Activated naive CD8-positive, alpha-beta T cell (primary cell): ENCODE results near the gene N4BP2L2.
"Not testable (repeated sequence)": the region's sequence is repeated elsewhere in the genome, so short reads cannot be mapped to it uniquely, and the experiment has no call there.

ENCODE experiments used
- H3K27ac Mint-ChIP-seq: one replicate; pipeline ENCODE4 v1.8.0; 2021; ENCODE audit warnings: mixed read lengths
- H3K27me3 Mint-ChIP-seq: one replicate; pipeline ENCODE4 v1.8.0; 2021; ENCODE audit warnings: mixed read lengths
- H3K36me3 Mint-ChIP-seq: one replicate; pipeline ENCODE4 v1.8.0; 2021; ENCODE audit warnings: mixed read lengths
- H3K4me1 Mint-ChIP-seq: one replicate; pipeline ENCODE4 v1.8.0; 2021; ENCODE audit warnings: low read depth, mixed read lengths
- H3K4me3 Mint-ChIP-seq: one replicate; pipeline ENCODE4 v1.8.0; 2021; ENCODE audit warnings: mild to moderate bottlenecking, mixed read lengths
- H3K9me3 Mint-ChIP-seq: one replicate; pipeline ENCODE4 v1.8.0; 2021; ENCODE audit warnings: low read depth, mixed read lengths

N4BP2L2 gene

GRCh38 chr13:32538621-32539246 is at the start of gene N4BP2L2:
Gene N4BP2L2, minus strand, starts transcription at chr13:32538795. Its CDS starts 1,768 bp downstream, at chr13:32537027.
- H3K27me3 Mint-ChIP-seq: peaks cover 2% of the 10 kb centered on the region
- no peaks in the 10 kb centered on the region for H3K9me3 Mint-ChIP-seq
- peaks cover 18% of the 10 kb centered on the region for H3K36me3 Mint-ChIP-seq
- peak within 1 kb of the TSS; percentile 98 for H3K4me3 Mint-ChIP-seq
- H3K27ac Mint-ChIP-seq: peak within 1 kb of the TSS; percentile 99
- H3K4me1 Mint-ChIP-seq: peaks cover 41% of the 10 kb centered on the region

GRCh38 chr13:32587811-32588170 is 49.2 kb upstream of the N4BP2L2 start:
- Mint-ChIP-seq H3K9me3 (no peaks in the 10 kb centered on the region), H3K4me1 (peaks cover 56% of the 10 kb centered on the region), H3K36me3 (no peaks in the 10 kb centered on the region), H3K27me3 (no peaks in the 10 kb centered on the region), H3K27ac (peak overlapping the region; percentile 91), H3K4me3 (peak overlapping the region; percentile 97)

- Mint-ChIP-seq H3K4me3 (peak overlapping the region; percentile 97), H3K36me3 (no peaks in the 10 kb centered on the region), H3K27me3 (no peaks in the 10 kb centered on the region), H3K4me1 (peaks cover 51% of the 10 kb centered on the region), H3K9me3 (no peaks in the 10 kb centered on the region), H3K27ac (peak overlapping the region; percentile 91)
These were observed 48.6 kb upstream of the N4BP2L2 start for GRCh38 chr13:32587011-32587810.

- peak within 1 kb of the TSS; percentile 91 for H3K27ac Mint-ChIP-seq
- H3K9me3 Mint-ChIP-seq: no peaks in the 10 kb centered on the region
These were observed 47.7 kb upstream of the N4BP2L2 start, which contains the start of gene PDS5B for GRCh38 chr13:32586080-32586900. Gene PDS5B, plus strand, starts transcription at chr13:32586452. Its CDS starts 62,321 bp downstream, at chr13:32648773.

GRCh38 chr13:32585550-32586079 is 47.0 kb upstream of the N4BP2L2 start:
- no peaks in the 10 kb centered on the region for H3K36me3 Mint-ChIP-seq
- H3K27ac Mint-ChIP-seq: peak overlapping the region; percentile 81
- peaks cover 43% of the 10 kb centered on the region for H3K4me1 Mint-ChIP-seq
- peak overlapping the region; percentile 90 for H3K4me3 Mint-ChIP-seq
- H3K9me3 Mint-ChIP-seq: no peaks in the 10 kb centered on the region
- H3K27me3 Mint-ChIP-seq: no peaks in the 10 kb centered on the region

More at GRCh38 chr13:32586080-32586900, 47.7 kb upstream of the N4BP2L2 start, which contains the start of gene PDS5B:
- no peaks in the 10 kb centered on the region for H3K27me3 Mint-ChIP-seq
- no peaks in the 10 kb centered on the region for H3K36me3 Mint-ChIP-seq
- H3K4me1 Mint-ChIP-seq: peaks cover 43% of the 10 kb centered on the region
- H3K4me3 Mint-ChIP-seq: peak within 1 kb of the TSS; percentile 97

GRCh38 chr13:32582991-32583390 is 44.4 kb upstream of the N4BP2L2 start:
- no peak overlapping the region for H3K4me3 Mint-ChIP-seq
- no peak overlapping the region for H3K27ac Mint-ChIP-seq
- H3K36me3 Mint-ChIP-seq: no peaks in the 10 kb centered on the region
- H3K9me3 Mint-ChIP-seq: no peaks in the 10 kb centered on the region
- H3K4me1 Mint-ChIP-seq: peaks cover 18% of the 10 kb centered on the region
- H3K27me3 Mint-ChIP-seq: no peaks in the 10 kb centered on the region

GRCh38 chr13:32582281-32582680 is 43.7 kb upstream of the N4BP2L2 start:
- peaks cover 2% of the 10 kb centered on the region for H3K9me3 Mint-ChIP-seq
- peaks cover 2% of the 10 kb centered on the region for H3K36me3 Mint-ChIP-seq
- no peak overlapping the region for H3K4me3 Mint-ChIP-seq
- H3K27me3 Mint-ChIP-seq: no peaks in the 10 kb centered on the region
- no peak overlapping the region for H3K27ac Mint-ChIP-seq
- peaks cover 12% of the 10 kb centered on the region for H3K4me1 Mint-ChIP-seq

- H3K36me3 Mint-ChIP-seq: peaks cover 5% of the 10 kb centered on the region
- peaks cover 8% of the 10 kb centered on the region for H3K9me3 Mint-ChIP-seq
- H3K4me3 Mint-ChIP-seq: no peak overlapping the region
- H3K27me3 Mint-ChIP-seq: no peaks in the 10 kb centered on the region
- peaks cover 12% of the 10 kb centered on the region for H3K4me1 Mint-ChIP-seq
- no peak overlapping the region for H3K27ac Mint-ChIP-seq
These were observed 42.7 kb upstream of the N4BP2L2 start for GRCh38 chr13:32581177-32581786.

- Mint-ChIP-seq H3K36me3 (peaks cover 5% of the 10 kb centered on the region), H3K27ac (no peak overlapping the region), H3K4me1 (no peaks in the 10 kb centered on the region), H3K9me3 (peaks cover 8% of the 10 kb centered on the region), H3K27me3 (no peaks in the 10 kb centered on the region), H3K4me3 (no peak overlapping the region)
These were observed 38.4 kb upstream of the N4BP2L2 start for GRCh38 chr13:32577032-32577431.

- H3K4me1 Mint-ChIP-seq, H3K27me3 Mint-ChIP-seq, H3K36me3 Mint-ChIP-seq, H3K4me3 Mint-ChIP-seq, H3K9me3 Mint-ChIP-seq, H3K27ac Mint-ChIP-seq: not testable (repeated sequence)
These were observed 37.1 kb upstream of the N4BP2L2 start for GRCh38 chr13:32575687-32576086.

GRCh38 chr13:32560842-32561241 is 22.2 kb upstream of the N4BP2L2 start:
- not testable (repeated sequence) for H3K27ac Mint-ChIP-seq, H3K4me1 Mint-ChIP-seq, H3K27me3 Mint-ChIP-seq, H3K4me3 Mint-ChIP-seq
- Mint-ChIP-seq H3K9me3 (peaks cover 15% of the 10 kb centered on the region), H3K36me3 (peaks cover 12% of the 10 kb centered on the region)

- H3K36me3 Mint-ChIP-seq: peaks cover 4% of the 10 kb centered on the region
These were observed 17.0 kb upstream of the N4BP2L2 start for GRCh38 chr13:32555613-32556012.

GRCh38 chr13:32553720-32554119 is 15.1 kb upstream of the N4BP2L2 start:
- Mint-ChIP-seq H3K27ac (no peak overlapping the region), H3K4me1 (no peaks in the 10 kb centered on the region), H3K9me3 (no peaks in the 10 kb centered on the region), H3K4me3 (no peak overlapping the region), H3K27me3 (peaks cover 1% of the 10 kb centered on the region), H3K36me3 (peaks cover 3% of the 10 kb centered on the region)

More at GRCh38 chr13:32555613-32556012, 17.0 kb upstream of the N4BP2L2 start:
- Mint-ChIP-seq H3K4me1 (no peaks in the 10 kb centered on the region), H3K9me3 (peaks cover 2% of the 10 kb centered on the region), H3K27me3 (peaks cover 1% of the 10 kb centered on the region), H3K4me3 (no peak overlapping the region), H3K27ac (no peak overlapping the region)

GRCh38 chr13:32549788-32550187 is 11.2 kb upstream of the N4BP2L2 start:
- Mint-ChIP-seq H3K36me3 (no peaks in the 10 kb centered on the region), H3K4me1 (no peaks in the 10 kb centered on the region), H3K9me3 (no peaks in the 10 kb centered on the region), H3K4me3 (no peak overlapping the region), H3K27ac (no peak overlapping the region), H3K27me3 (peaks cover 4% of the 10 kb centered on the region)
